GM19238 (cell line): ENCODE data around the gene SHISA3.

Source experiments
- DNase-seq: peaks from one replicate; pipeline ENCODE4 v3.0.0; 2011; ENCODE audit warnings: low spot score; ENCODE audit not compliant: insufficient read length

SHISA3 gene

GRCh38 chr4:42442601-42443000 lies 45.3 kb downstream of the SHISA3 start:
- no peak for DNase-seq

GRCh38 chr4:42445038-42445437 lies 47.8 kb downstream of the SHISA3 start:
- no peak for DNase-seq

GRCh38 chr4:42446823-42447222 lies 49.5 kb downstream of the SHISA3 start:
- no peak for DNase-seq
